Measurements from ENCODE around the gene BDKRB1.

DNA sequence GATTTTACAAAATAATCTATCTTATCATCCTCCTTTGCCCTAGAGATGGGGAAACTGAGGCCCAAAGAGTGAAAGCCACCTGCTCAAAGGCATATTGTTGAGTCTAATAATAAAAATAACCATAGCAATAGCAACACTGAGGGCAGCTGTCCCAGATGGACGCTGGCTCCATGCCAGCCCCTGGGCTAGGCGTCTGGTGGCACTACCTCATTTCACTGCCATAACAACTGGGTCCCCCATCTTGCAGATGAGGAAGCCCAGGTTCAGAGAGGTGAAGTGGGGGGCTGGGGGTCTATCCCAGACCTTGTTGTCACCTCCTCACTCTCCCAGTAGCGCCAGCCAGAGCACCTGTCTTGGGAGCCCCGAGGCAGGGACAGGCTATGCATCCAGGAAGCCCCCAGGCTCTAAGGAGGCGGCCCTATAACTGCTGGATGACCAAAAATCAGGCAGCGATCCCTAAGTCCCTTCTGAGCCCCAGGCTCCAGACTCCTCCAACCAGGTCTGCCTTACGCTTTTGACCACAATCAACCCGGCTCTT lies 38.6 kb upstream of the BDKRB1 start:
- TF ChIP-seq, protein P1, sequence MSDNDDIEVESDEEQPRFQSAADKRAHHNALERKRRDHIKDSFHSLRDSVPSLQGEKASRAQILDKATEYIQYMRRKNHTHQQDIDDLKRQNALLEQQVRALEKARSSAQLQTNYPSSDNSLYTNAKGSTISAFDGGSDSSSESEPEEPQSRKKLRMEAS (IDR thresholded peaks at IDR 0.05): no peak
- no peak for TF ChIP-seq RAD21 (IDR thresholded peaks at IDR 0.05; ENCODE audit: low read depth)
- TF ChIP-seq YY1 (IDR thresholded peaks at IDR 0.05; ENCODE audit: low read depth): no peak
- TF ChIP-seq, protein P2, sequence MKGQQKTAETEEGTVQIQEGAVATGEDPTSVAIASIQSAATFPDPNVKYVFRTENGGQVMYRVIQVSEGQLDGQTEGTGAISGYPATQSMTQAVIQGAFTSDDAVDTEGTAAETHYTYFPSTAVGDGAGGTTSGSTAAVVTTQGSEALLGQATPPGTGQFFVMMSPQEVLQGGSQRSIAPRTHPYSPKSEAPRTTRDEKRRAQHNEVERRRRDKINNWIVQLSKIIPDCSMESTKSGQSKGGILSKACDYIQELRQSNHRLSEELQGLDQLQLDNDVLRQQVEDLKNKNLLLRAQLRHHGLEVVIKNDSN (IDR thresholded peaks at IDR 0.05): no peak
- TF ChIP-seq, protein P3, sequence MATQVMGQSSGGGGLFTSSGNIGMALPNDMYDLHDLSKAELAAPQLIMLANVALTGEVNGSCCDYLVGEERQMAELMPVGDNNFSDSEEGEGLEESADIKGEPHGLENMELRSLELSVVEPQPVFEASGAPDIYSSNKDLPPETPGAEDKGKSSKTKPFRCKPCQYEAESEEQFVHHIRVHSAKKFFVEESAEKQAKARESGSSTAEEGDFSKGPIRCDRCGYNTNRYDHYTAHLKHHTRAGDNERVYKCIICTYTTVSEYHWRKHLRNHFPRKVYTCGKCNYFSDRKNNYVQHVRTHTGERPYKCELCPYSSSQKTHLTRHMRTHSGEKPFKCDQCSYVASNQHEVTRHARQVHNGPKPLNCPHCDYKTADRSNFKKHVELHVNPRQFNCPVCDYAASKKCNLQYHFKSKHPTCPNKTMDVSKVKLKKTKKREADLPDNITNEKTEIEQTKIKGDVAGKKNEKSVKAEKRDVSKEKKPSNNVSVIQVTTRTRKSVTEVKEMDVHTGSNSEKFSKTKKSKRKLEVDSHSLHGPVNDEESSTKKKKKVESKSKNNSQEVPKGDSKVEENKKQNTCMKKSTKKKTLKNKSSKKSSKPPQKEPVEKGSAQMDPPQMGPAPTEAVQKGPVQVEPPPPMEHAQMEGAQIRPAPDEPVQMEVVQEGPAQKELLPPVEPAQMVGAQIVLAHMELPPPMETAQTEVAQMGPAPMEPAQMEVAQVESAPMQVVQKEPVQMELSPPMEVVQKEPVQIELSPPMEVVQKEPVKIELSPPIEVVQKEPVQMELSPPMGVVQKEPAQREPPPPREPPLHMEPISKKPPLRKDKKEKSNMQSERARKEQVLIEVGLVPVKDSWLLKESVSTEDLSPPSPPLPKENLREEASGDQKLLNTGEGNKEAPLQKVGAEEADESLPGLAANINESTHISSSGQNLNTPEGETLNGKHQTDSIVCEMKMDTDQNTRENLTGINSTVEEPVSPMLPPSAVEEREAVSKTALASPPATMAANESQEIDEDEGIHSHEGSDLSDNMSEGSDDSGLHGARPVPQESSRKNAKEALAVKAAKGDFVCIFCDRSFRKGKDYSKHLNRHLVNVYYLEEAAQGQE (IDR thresholded peaks at IDR 0.05; ENCODE audit: low read depth): no peak
- TF ChIP-seq TCF12 (IDR thresholded peaks at IDR 0.05; ENCODE audit: low read depth): no peak
- no peak for TF ChIP-seq TAF1 (IDR thresholded peaks at IDR 0.05; ENCODE audit: low read depth)
- TF ChIP-seq CEBPB (IDR thresholded peaks at IDR 0.05): no peak
- no peak for TF ChIP-seq CREB1 (IDR thresholded peaks at IDR 0.05; ENCODE audit: low read depth)
- no peak for TF ChIP-seq EP300 (IDR thresholded peaks at IDR 0.05; ENCODE audit: borderline replicate concordance)
